GM15510 (cell line): Measurements from ENCODE around the gene TRIM62.

Experiments used
- POLR2A ChIP-seq: IDR thresholded peaks from 3 replicates; pipeline ENCODE4 v1.6.1; 2011; ENCODE audit warnings: borderline replicate concordance; ENCODE audit not compliant: insufficient read length; ENCODE audit errors: extremely low read depth

TRIM62 gene

DNA sequence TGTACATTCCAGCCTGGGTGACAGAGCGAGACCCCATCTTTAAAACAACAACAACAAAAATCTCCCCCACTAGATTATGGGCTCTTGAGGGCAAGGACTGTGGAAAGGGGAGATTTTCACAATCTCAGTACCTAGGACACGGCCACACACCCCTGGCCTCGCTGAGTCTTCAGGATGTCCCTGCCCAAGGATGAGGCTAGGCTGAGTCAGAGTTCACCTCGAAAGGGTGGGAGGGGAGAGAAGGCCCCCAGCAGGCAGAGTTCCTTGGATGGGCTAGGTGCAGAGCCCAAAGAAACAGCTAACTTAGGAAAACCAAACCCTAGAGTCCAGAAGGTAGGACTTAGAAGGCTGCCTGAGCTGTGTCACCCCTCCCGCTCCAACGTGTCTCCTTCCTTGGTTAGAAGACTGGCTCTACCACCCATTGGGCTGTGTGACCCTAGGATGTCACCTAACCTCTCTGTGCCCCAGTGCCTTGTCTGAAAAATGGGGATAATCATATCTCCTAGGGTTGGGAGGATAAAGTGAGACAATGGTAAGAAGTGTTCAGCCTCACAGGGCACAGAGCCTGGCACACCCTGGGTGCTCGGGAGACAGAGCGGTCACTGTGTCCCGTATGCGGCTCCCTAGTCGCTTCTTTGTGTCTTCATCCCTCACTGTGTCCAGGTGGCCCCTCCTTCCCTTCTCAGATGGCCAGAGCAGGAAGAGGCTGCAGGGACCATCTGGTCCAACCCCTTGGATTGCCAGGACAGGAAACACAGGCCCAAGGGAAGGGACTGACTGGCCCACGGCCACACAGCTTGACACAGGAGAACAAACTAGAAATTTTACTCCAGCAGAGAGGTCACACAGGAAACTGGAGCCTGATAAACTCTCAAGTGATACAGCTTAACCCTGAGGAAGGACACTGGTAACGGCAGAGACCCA lies 11.2 kb downstream of the TRIM62 start:
- no peak for TF ChIP-seq POLR2A

- no peak for TF ChIP-seq POLR2A
These were observed 12.4 kb downstream of the TRIM62 start for GRCh38 chr1:33169290-33170055.

- TF ChIP-seq POLR2A = no peak
These were observed 13.1 kb downstream of the TRIM62 start for GRCh38 chr1:33168556-33169289.

GRCh38 chr1:33167650-33168447 lies 14.0 kb downstream of the TRIM62 start:
- no peak for TF ChIP-seq POLR2A

DNA sequence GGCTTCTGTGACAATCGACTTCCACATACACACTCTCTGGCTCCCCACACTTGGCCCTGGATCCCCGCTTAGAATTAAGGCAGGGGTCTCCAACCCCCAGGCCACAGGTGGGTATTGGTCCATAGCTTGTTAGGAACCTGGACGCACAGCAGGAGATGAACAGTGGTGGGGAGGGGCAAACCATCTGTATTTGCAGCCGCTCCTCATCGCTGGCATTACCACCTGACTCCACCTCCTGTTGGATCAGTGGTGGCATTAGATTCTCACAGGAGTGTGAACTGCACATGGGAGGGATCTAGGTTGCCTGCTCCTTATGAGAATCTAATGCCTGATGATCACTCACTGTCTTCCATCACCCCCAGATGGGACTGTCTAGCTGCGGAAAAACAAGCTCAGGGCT lies 16.0 kb downstream of the TRIM62 start:
- TF ChIP-seq POLR2A = no peak

DNA sequence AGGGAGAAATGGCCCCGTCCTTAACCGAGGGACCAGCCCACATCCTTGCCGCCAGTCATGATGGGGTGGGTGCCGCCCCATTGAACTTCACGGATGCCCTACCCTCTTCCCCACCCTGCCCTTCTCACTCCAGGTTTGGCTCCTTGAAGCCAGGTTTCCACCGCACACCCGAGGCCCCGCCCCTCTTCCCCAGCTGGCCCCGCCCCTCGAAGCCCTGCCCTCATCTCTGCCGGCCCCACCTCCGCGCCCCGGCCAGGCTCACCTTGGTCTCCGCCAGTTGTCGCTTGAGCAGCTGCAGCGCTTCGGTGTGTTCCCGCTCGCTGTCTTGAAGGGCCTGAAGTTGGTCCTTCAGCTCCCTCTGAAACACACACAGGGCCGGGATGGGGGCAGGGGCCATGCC lies 16.6 kb downstream of the TRIM62 start:
- TF ChIP-seq POLR2A = no peak

GRCh38 chr1:33163621-33164519 lies 18.0 kb downstream of the TRIM62 start:
- no peak for TF ChIP-seq POLR2A

DNA sequence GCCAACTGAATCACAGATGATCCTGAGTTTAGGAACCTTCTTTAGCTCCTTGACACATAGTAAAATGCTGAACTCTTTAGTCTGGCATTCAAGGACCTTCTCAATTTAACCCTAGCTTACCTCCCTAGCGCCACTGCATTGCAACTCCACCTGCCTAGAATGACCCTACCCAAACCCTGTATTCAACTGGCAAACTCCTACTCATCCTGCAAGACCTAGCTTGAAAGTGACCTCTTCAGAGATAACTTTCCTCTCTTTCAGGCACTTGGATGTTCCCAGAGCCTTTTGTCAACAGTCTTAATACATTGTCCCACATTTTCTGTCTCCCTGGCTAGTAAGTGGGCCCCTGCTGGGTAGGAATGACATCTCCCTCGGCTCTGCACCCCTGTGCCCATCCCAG lies 19.7 kb downstream of the TRIM62 start:
- TF ChIP-seq POLR2A = no peak

DNA sequence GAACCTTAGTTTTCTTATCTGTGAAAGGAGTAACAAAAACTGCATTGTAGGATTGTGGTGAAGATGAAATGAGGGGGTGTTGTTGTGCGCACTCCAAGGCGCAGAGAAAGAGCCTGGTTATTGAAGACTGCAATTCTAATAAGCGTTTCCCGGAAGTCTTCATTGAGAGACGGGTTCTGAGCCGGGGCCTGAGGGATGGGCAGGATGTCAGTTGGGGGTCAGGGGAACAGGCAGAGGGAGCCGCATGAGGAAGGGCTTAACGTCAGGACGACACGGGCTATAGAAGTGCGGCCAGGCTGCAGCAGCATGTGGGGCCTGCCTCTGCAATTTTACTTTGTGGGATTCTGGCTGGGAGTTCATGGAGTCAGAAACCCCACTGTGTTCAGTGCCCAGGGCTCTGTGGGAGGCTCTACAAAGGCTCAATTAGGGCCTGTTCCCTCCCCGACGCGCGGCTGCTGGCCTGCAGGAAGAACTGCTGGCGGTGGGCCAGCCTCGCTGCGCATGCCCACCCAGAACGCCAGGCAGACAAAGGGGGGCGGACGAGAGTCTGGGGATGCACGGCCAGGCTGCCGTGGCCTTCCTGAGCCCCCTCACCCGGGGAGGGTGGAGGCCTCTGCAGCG lies 20.7 kb downstream of the TRIM62 start:
- TF ChIP-seq POLR2A = no peak

DNA sequence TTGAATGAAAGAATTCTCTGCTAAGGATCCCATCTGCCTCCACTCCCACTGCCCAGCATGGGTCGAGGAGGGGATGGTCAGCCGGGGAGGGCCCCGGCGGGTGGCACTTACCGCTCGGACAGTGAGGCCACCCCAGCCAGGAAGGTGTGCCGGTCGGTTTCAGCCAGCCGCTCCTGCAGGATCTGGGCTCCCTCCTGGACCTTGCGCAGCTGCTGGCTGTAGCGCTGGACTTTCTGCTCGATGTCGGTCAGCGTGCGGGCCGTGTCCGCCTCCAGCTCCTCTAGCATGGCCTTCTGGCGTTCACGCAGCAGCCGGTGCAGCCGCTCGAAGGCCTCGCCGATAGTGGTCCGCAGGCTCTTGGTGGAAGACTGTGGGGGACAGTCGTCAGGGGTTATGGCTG lies 22.3 kb downstream of the TRIM62 start:
- TF ChIP-seq POLR2A = no peak

GRCh38 chr1:33158366-33158765 lies 23.5 kb downstream of the TRIM62 start:
- no peak for TF ChIP-seq POLR2A

DNA sequence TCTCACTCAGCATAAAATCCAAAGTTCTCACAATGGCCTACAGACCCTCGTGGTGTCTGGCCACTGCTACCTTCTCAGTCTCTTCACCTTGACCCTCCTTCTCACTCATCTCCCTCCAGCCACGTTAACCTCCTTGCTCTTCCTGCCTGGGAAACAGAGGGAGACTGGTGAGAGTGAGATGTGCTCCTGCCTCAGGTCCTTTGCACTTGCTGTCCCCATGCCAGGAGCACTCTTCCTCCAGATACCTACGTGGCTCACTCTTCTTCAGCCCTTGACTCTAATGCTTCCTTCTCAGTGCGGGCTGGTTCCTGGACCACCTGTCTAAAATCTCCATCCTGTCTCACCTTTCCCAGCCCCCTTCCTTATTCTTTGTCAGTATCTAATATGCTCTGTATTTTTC lies 24.7 kb downstream of the TRIM62 start:
- no peak for TF ChIP-seq POLR2A
